Panc1 (cell line): ENCODE results near the gene GABRG3. TPM values are rescaled to one million over a fixed set of nuclear protein-coding genes. Genes with fewer than 3 reads are reported as not detected.

ENCODE experiments used
- ATAC-seq: fragments of 200-7000 bp; cut with Tn5 transposase; 2 replicates; pipeline ENCODE4 v1.9.1; 2020; ENCODE audit warnings: mild to moderate bottlenecking, moderate library complexity
- BruUV-seq: library from RNA; stranded (reverse); fragments of 400-500 nt; replicated peaks from 2 replicates; lab custom pipeline; 2021; lab: Mats Ljungman, UMichigan
- CTCF ChIA-PET: fragments of 300-600 bp; sonication (Branson Sonifier 250); formaldehyde crosslinking; loops from one replicate; lab custom pipeline; 2022; ENCODE audit warnings: antibody characterized with exemption; lab: Charles Lee
- POLR2A ChIA-PET: fragments of 300-600 bp; sonication (Branson Sonifier 250); formaldehyde crosslinking; loops from one replicate; lab custom pipeline; 2022; ENCODE audit warnings: antibody characterized with exemption; lab: Charles Lee
- DNase-seq: peaks from one replicate; pipeline ENCODE4 v3.0.0-alpha.2; 2010; ENCODE audit warnings: low read depth, low spot score
- H3K27ac ChIP-seq: 2 replicates; pipeline ENCODE4 v1.5.1; 2011; ENCODE audit warnings: mild to moderate bottlenecking, low read length, inconsistent platforms
- H3K27me3 ChIP-seq: fragments of 200-500 bp; sonication (Bioruptor generic); 2 replicates; pipeline ENCODE4 v1.6.0; 2014; ENCODE audit warnings: low read length, inconsistent platforms; ENCODE audit not compliant: control insufficient read depth, insufficient read depth
- H3K36me3 ChIP-seq: fragments of 200-500 bp; sonication (Bioruptor generic); 2 replicates; pipeline ENCODE4 v1.5.1; 2014; ENCODE audit warnings: inconsistent platforms, mild to moderate bottlenecking, low read length, moderate library complexity; ENCODE audit not compliant: control insufficient read depth, insufficient read depth
- H3K4me1 ChIP-seq: 2 replicates; pipeline ENCODE4 v1.5.1; 2011; ENCODE audit warnings: inconsistent platforms, mild to moderate bottlenecking, low read length, moderate library complexity; ENCODE audit not compliant: control insufficient read depth, insufficient read depth
- H3K4me3 ChIP-seq, 2 experiments: 2 replicates each; pipeline ENCODE4 v1.5.1; 2011 to 2012; ENCODE audit warnings: low read depth in 2 of 2, low read length in 2 of 2, mild to moderate bottlenecking in 2 of 2, inconsistent platforms in 1 of 2, moderate library complexity in 1 of 2
- H3K9me3 ChIP-seq: fragments of 200-500 bp; sonication (Bioruptor generic); 2 replicates; pipeline ENCODE4 v1.5.1; 2014; ENCODE audit warnings: low read depth, mild to moderate bottlenecking, inconsistent platforms, low read length, moderate library complexity; ENCODE audit not compliant: control insufficient read depth, insufficient read depth
- CTCF ChIP-seq: fragments of 450-650 bp; IDR thresholded peaks from 2 replicates; pipeline ENCODE4 v1.5.1; 2017; ENCODE audit warnings: mild to moderate bottlenecking
- POLR2AphosphoS5 ChIP-seq: IDR thresholded peaks from 2 replicates; pipeline ENCODE4 v1.6.1; 2012; ENCODE audit warnings: mild to moderate bottlenecking, low read depth, low read length, moderate library complexity
- REST ChIP-seq, 2 experiments: IDR thresholded peaks; 2 replicates each; pipeline ENCODE4 v1.6.1; 2011 to 2012; ENCODE audit warnings: low read depth in 2 of 2, control low read depth in 1 of 2, low read length in 1 of 2, mild to moderate bottlenecking in 1 of 2, moderate library complexity in 1 of 2; ENCODE audit not compliant: insufficient read depth in 1 of 2
- SIN3A ChIP-seq: IDR thresholded peaks from 2 replicates; pipeline ENCODE4 v1.6.1; 2012; ENCODE audit warnings: low read depth, mild to moderate bottlenecking, low read length, moderate library complexity, borderline replicate concordance; ENCODE audit not compliant: insufficient read depth
- TCF7L2 ChIP-seq: IDR thresholded peaks from 2 replicates; pipeline ENCODE4 v1.6.1; 2011; ENCODE audit warnings: mild to moderate bottlenecking, low read depth, low read length, inconsistent platforms
- in situ Hi-C: cut with HindIII; loops from 2 replicates; pipeline ENCODE4 v1.10.0; 2016; ENCODE audit warnings: low sequenced_read_pairs, low pct_unique_long_range_greater_than_20kb
- intact Hi-C: fragments of 100-400 bp; cut with micrococcal nuclease; formaldehyde crosslinking; loops from one replicate; pipeline ENCODE4 v1.10.0; 2022; ENCODE audit not compliant: unreplicated experiment
- total RNA-seq: library from RNA; stranded (reverse); gene quantifications from one replicate; pipeline ENCODE4 v1.2.1, GENCODE V29; 2021; ENCODE audit not compliant: unreplicated experiment

Gene GABRG3
- total RNA-seq, 1 experiment from 2014 or later: not detected

- no peak overlapping the region for H3K27ac ChIP-seq
- intact Hi-C loops: no loop called here
- TF ChIP-seq SIN3A (no peak), TCF7L2 (no peak), REST (IDR thresholded peaks at IDR 0.05; ENCODE audit: insufficient read depth in 1 of 2, low read depth in 2 of 2, low read length in 1 of 2) (no peak), POLR2AphosphoS5 (no peak), CTCF (no peak)
- H3K27me3 ChIP-seq: no peaks in the 10 kb centered on the region
- DNase-seq (no peak), ATAC-seq (no peak)
- POLR2A ChIA-PET: no interaction called here
- H3K4me1 ChIP-seq: no peaks in the 10 kb centered on the region
- no TSS peak for BruUV-seq
- no peak overlapping the region for H3K4me3 ChIP-seq
- no peaks in the 10 kb centered on the region for H3K36me3 ChIP-seq
- in situ Hi-C loops: no loop called here
- H3K9me3 ChIP-seq: no peaks in the 10 kb centered on the region
- CTCF ChIA-PET: no interaction called here
These were observed 121.4 kb downstream of the GABRG3 start for GRCh38 chr15:27092390-27092789.

- BruUV-seq: no TSS peak
- no peak overlapping the region for H3K4me3 ChIP-seq
- no peaks in the 10 kb centered on the region for H3K36me3 ChIP-seq
- no peaks in the 10 kb centered on the region for H3K4me1 ChIP-seq
- DNase-seq (no peak), ATAC-seq (no peak)
- TF ChIP-seq CTCF (no peak), REST (IDR thresholded peaks at IDR 0.05; ENCODE audit: insufficient read depth in 1 of 2, low read depth in 2 of 2, low read length in 1 of 2) (no peak), POLR2AphosphoS5 (no peak), SIN3A (no peak), TCF7L2 (no peak)
- intact Hi-C loops: no loop called here
- ChIA-PET POLR2A (no interaction called here), CTCF (no interaction called here)
- H3K27ac ChIP-seq: no peak overlapping the region
- H3K27me3 ChIP-seq: no peaks in the 10 kb centered on the region
- H3K9me3 ChIP-seq: no peaks in the 10 kb centered on the region
- in situ Hi-C loops: no loop called here
These were observed 123.3 kb downstream of the GABRG3 start for GRCh38 chr15:27094235-27094634.
